Hepatocyte (in vitro differentiated cells): ENCODE measurements around the gene ASS1. TPM values are rescaled to one million over a fixed set of nuclear protein-coding genes. Genes with fewer than 3 reads are reported as not detected.

Experiments
- DNase-seq: peaks from one replicate; pipeline ENCODE4 v3.0.0-alpha.2; 2016; ENCODE audit warnings: low spot score
- H2AFZ ChIP-seq: fragments of 200-600 bp; sonication (generic); 2 replicates; pipeline ENCODE4 v1.6.0; 2016; ENCODE audit warnings: antibody characterized with exemption, mild to moderate bottlenecking
- H3K27ac ChIP-seq: fragments of 200-600 bp; sonication (generic); 2 replicates; pipeline ENCODE4 v1.5.1; 2016; ENCODE audit warnings: mild to moderate bottlenecking
- H3K27me3 ChIP-seq: fragments of 200-600 bp; sonication (generic); 2 replicates; pipeline ENCODE4 v1.6.1; 2016
- H3K36me3 ChIP-seq: fragments of 200-600 bp; sonication (generic); replicated peaks from 2 replicates; pipeline ENCODE4 v1.5.1; 2016; ENCODE audit warnings: low read depth; ENCODE audit not compliant: insufficient read depth
- H3K4me1 ChIP-seq: fragments of 200-600 bp; sonication (generic); 2 replicates; pipeline ENCODE4 v1.5.1; 2016; ENCODE audit warnings: mild to moderate bottlenecking, moderate library complexity; ENCODE audit not compliant: insufficient read depth
- H3K4me2 ChIP-seq: fragments of 200-600 bp; sonication (generic); 2 replicates; pipeline ENCODE4 v1.6.0; 2016
- H3K4me3 ChIP-seq: fragments of 200-600 bp; sonication (generic); 2 replicates; pipeline ENCODE4 v1.5.1; 2016; ENCODE audit warnings: mild to moderate bottlenecking
- H3K79me2 ChIP-seq: fragments of 200-600 bp; sonication (generic); 2 replicates; pipeline ENCODE4 v1.6.0; 2017; ENCODE audit warnings: mild to moderate bottlenecking
- H3K9me2 ChIP-seq: fragments of 200-600 bp; sonication (generic); replicated peaks from 2 replicates; pipeline ENCODE4 v1.6.0; 2017; ENCODE audit warnings: mild to moderate bottlenecking; ENCODE audit not compliant: insufficient read depth
- H3K9me3 ChIP-seq: fragments of 200-600 bp; sonication (generic); 2 replicates; pipeline ENCODE4 v1.5.1; 2016; ENCODE audit warnings: low read depth, mild to moderate bottlenecking
- H4K20me1 ChIP-seq: fragments of 200-600 bp; sonication (generic); 2 replicates; pipeline ENCODE4 v1.6.0; 2016; ENCODE audit warnings: mild to moderate bottlenecking; ENCODE audit not compliant: insufficient read depth, poor library complexity, severe bottlenecking
- EZH2 ChIP-seq: fragments of 200-600 bp; sonication (generic); IDR thresholded peaks from 2 replicates; pipeline ENCODE4 v1.6.1; 2016; ENCODE audit warnings: antibody characterized with exemption, mild to moderate bottlenecking, borderline replicate concordance
- EZH2phosphoT487 ChIP-seq: fragments of 200-600 bp; sonication (generic); IDR thresholded peaks from one replicate; pipeline ENCODE4 v1.6.1; 2018; ENCODE audit warnings: antibody characterized with exemption, mild to moderate bottlenecking, low read depth, moderate library complexity; ENCODE audit not compliant: unreplicated experiment, severe bottlenecking
- WGBS: methylation state at CpG from one replicate; pipeline ENCODE4 v1.1.6; 2016; ENCODE audit warnings: low lambda C conversion rate; ENCODE audit errors: missing lambda C conversion rate; 5-methylcytosine and 5-hydroxymethylcytosine counted together
- polyA plus RNA-seq: library from polyadenylated mRNA; unstranded; fragments of >200 nt; fragmentation: Nextera tagmentation; extraction: Ambion mirVana; gene quantifications from 2 replicates; pipeline ENCODE4 v1.2.1, GENCODE V29; 2016
- total RNA-seq: library from RNA; depleted of rRNA; stranded (reverse); fragments of >200 nt; gene quantifications from 2 replicates; pipeline ENCODE4 v1.2.3, GENCODE V29; 2014
- TF ChIP-seq, protein P1 (sequence below): fragments of 200-600 bp; sonication (generic); IDR thresholded peaks from 2 replicates; pipeline ENCODE4 v1.5.1; 2016; ENCODE audit warnings: antibody characterized with exemption, mild to moderate bottlenecking; ENCODE audit not compliant: poor library complexity

Gene ASS1
- total and polyA plus RNA-seq, 2 experiments from 2014 or later, result 145 to 292 TPM

DNA sequence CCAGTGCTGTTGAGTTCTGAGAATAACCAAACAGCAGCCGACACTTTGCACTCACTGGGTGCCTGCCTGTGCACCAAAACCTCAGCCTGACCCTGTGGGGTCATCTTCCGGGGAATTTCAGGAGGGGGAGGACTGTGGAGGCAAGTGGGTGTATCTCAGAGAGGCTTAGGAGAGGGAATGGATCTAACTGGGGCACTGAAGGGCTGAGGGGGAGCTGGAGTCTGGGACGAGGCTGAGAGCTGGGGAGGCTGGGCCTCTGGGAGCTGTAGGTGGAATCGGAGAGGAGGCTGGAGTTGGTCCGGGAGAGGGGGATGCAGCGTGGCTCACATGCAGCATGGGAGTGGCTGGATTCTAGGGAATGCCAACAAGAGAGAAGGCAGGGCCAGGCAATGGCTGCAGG, 14.9 kb upstream of the ASS1 start:
- no peak overlapping the region for H2AFZ ChIP-seq
- WGBS, result 90% methylated on average over 6 of the region's 6 CpGs
- no peak overlapping the region for H3K4me2 ChIP-seq
- no peaks in the 10 kb centered on the region for H3K36me3 ChIP-seq
- H4K20me1 ChIP-seq, result no peaks in the 10 kb centered on the region
- DNase-seq, result no peak
- H3K4me3 ChIP-seq, result no peak overlapping the region
- no peak overlapping the region for H3K27ac ChIP-seq
- no peaks in the 10 kb centered on the region for H3K79me2 ChIP-seq
- no peaks in the 10 kb centered on the region for H3K9me3 ChIP-seq
- peaks cover 23% of the 10 kb centered on the region for H3K27me3 ChIP-seq
- TF ChIP-seq EZH2 (no peak), EZH2phosphoT487 (no peak)
- TF ChIP-seq, protein P1, sequence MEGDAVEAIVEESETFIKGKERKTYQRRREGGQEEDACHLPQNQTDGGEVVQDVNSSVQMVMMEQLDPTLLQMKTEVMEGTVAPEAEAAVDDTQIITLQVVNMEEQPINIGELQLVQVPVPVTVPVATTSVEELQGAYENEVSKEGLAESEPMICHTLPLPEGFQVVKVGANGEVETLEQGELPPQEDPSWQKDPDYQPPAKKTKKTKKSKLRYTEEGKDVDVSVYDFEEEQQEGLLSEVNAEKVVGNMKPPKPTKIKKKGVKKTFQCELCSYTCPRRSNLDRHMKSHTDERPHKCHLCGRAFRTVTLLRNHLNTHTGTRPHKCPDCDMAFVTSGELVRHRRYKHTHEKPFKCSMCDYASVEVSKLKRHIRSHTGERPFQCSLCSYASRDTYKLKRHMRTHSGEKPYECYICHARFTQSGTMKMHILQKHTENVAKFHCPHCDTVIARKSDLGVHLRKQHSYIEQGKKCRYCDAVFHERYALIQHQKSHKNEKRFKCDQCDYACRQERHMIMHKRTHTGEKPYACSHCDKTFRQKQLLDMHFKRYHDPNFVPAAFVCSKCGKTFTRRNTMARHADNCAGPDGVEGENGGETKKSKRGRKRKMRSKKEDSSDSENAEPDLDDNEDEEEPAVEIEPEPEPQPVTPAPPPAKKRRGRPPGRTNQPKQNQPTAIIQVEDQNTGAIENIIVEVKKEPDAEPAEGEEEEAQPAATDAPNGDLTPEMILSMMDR, result no peak
- peaks cover 24% of the 10 kb centered on the region for H3K4me1 ChIP-seq
- H3K9me2 ChIP-seq, result no peaks in the 10 kb centered on the region

DNA sequence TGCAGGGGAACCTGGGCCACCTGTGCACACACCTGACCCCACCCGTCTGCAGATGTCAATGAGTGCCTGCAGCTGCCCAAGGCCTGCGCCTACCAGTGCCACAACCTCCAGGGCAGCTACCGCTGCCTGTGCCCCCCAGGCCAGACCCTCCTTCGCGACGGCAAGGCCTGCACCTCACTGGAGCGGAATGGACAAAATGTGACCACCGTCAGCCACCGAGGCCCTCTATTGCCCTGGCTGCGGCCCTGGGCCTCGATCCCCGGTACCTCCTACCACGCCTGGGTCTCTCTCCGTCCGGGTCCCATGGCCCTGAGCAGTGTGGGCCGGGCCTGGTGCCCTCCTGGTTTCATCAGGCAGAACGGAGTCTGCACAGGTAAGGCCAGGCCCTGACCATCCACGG, 14.5 kb upstream of the ASS1 start:
- DNase-seq, result no peak
- H3K79me2 ChIP-seq, result no peaks in the 10 kb centered on the region
- no peak overlapping the region for H3K4me3 ChIP-seq
- no peaks in the 10 kb centered on the region for H3K9me3 ChIP-seq
- WGBS, result 93% methylated on average over 18 of the region's 18 CpGs
- H3K4me1 ChIP-seq, result peaks cover 24% of the 10 kb centered on the region
- H3K36me3 ChIP-seq, result no peaks in the 10 kb centered on the region
- H3K27me3 ChIP-seq, result peaks cover 23% of the 10 kb centered on the region
- no peak overlapping the region for H2AFZ ChIP-seq
- TF ChIP-seq, protein P1, result no peak
- TF ChIP-seq EZH2, result no peak
- no peak overlapping the region for H3K4me2 ChIP-seq
- no peaks in the 10 kb centered on the region for H4K20me1 ChIP-seq
- no peaks in the 10 kb centered on the region for H3K9me2 ChIP-seq
- no peak overlapping the region for H3K27ac ChIP-seq

DNA sequence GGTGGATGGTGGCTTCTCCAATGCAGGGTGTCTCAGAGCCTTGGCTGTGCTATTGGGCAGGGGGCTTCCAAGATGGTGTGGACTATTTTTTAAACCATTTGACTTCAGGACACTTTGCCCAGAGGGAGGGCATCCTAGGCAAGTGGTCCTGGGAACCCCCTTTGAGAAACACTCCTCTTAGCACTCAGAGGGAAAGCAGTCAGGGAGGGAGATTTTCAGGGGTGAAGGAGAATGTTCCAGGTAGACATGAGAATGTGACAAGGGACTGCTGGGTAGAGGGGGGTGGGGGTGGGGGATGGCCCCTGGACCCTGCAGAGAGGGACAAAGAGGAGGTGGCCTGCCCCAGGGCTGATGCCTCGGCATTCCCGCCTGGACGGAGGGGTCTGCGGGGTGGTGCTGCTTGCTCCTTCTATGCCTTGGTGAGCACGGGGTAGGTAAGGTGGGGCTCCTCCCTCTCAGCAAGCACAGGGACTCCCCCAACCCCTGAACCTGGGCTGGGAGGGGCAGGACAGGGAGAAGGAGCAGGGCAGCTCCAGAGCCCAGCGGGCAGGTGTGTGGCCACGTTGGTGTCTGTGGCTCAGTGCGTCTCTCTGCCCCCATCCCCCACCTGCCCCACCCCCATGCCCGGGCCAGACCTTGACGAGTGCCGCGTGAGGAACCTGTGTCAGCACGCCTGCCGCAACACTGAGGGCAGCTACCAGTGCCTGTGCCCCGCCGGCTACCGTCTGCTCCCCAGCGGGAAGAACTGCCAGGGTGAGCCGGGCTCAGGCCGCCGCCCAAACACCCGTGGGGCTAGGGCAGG, 13.8 kb upstream of the ASS1 start:
- no peak overlapping the region for H3K4me2 ChIP-seq
- H4K20me1 ChIP-seq, result no peaks in the 10 kb centered on the region
- no peak overlapping the region for H3K27ac ChIP-seq
- WGBS, result 87% methylated on average over 12 of the region's 22 CpGs
- H3K27me3 ChIP-seq, result peaks cover 23% of the 10 kb centered on the region
- no peaks in the 10 kb centered on the region for H3K79me2 ChIP-seq
- peaks cover 18% of the 10 kb centered on the region for H3K4me1 ChIP-seq
- no peaks in the 10 kb centered on the region for H3K9me2 ChIP-seq
- TF ChIP-seq, protein P1, result no peak
- no peak for TF ChIP-seq EZH2
- TF ChIP-seq EZH2phosphoT487, result no peak
- H3K36me3 ChIP-seq, result no peaks in the 10 kb centered on the region
- H3K9me3 ChIP-seq, result no peaks in the 10 kb centered on the region
- H2AFZ ChIP-seq, result no peak overlapping the region
- H3K4me3 ChIP-seq, result no peak overlapping the region
- no peak for DNase-seq
